H9 (cell line): ENCODE measurements around the gene ITGBL1. TPM values are rescaled to one million over a fixed set of nuclear protein-coding genes. Genes with fewer than 3 reads are reported as not detected.

ENCODE experiments used
- DNase-seq: peaks from one replicate; pipeline ENCODE4 v3.0.0-alpha.2; 2017
- H2AFZ ChIP-seq: one replicate; pipeline ENCODE4 v1.6.1; 2013; ENCODE audit warnings: mild to moderate bottlenecking, low read length, control low read depth, moderate library complexity
- H2AK5ac ChIP-seq: 2 replicates; pipeline ENCODE4 v1.6.1; 2013; ENCODE audit warnings: low read length, control low read depth, mixed read lengths; ENCODE audit not compliant: insufficient read length
- H2BK120ac ChIP-seq: one replicate; pipeline ENCODE4 v1.6.1; 2013; ENCODE audit warnings: low read depth, mild to moderate bottlenecking, low read length, control low read depth, inconsistent platforms; ENCODE audit not compliant: poor library complexity, severe bottlenecking
- H2BK12ac ChIP-seq: 2 replicates; pipeline ENCODE4 v1.6.1; 2013; ENCODE audit warnings: low read length, control low read depth, mixed read lengths, low read depth; ENCODE audit not compliant: insufficient read length
- H2BK15ac ChIP-seq: 2 replicates; pipeline ENCODE4 v1.6.1; 2013; ENCODE audit warnings: low read depth, low read length, control low read depth
- H2BK20ac ChIP-seq: one replicate; pipeline ENCODE4 v1.6.1; 2013; ENCODE audit warnings: low read depth, mild to moderate bottlenecking, low read length, control low read depth, inconsistent platforms; ENCODE audit not compliant: poor library complexity, severe bottlenecking
- H2BK5ac ChIP-seq: 2 replicates; pipeline ENCODE4 v1.6.1; 2013; ENCODE audit warnings: low read length, control low read depth, mixed read lengths; ENCODE audit not compliant: insufficient read length
- H3K14ac ChIP-seq: 2 replicates; pipeline ENCODE4 v1.6.1; 2013; ENCODE audit warnings: low read length, control low read depth; ENCODE audit not compliant: insufficient read depth
- H3K18ac ChIP-seq: 2 replicates; pipeline ENCODE4 v1.6.1; 2013; ENCODE audit warnings: low read depth, mild to moderate bottlenecking, mixed read lengths, low read length, control low read depth; ENCODE audit not compliant: insufficient read length
- H3K23ac ChIP-seq: 2 replicates; pipeline ENCODE4 v1.6.1; 2013; ENCODE audit warnings: low read length, control low read depth, mixed read lengths, low read depth; ENCODE audit not compliant: insufficient read length
- H3K23me2 ChIP-seq: 2 replicates; pipeline ENCODE4 v1.6.1; 2013; ENCODE audit warnings: low read depth, mild to moderate bottlenecking, mixed read lengths, low read length, control low read depth; ENCODE audit not compliant: insufficient read length, poor library complexity, severe bottlenecking
- H3K27ac ChIP-seq: 2 replicates; pipeline ENCODE4 v1.5.1; 2013; ENCODE audit warnings: low read length, control low read depth, mixed read lengths, low read depth; ENCODE audit not compliant: insufficient read length
- H3K27me3 ChIP-seq: 2 replicates; pipeline ENCODE4 v1.6.1; 2013; ENCODE audit warnings: low read length, control low read depth, inconsistent platforms; ENCODE audit not compliant: insufficient read depth
- H3K4ac ChIP-seq: 2 replicates; pipeline ENCODE4 v1.6.1; 2013; ENCODE audit warnings: low read depth, mild to moderate bottlenecking, control low read depth, inconsistent platforms, low read length, moderate library complexity
- H3K4me1 ChIP-seq: 2 replicates; pipeline ENCODE4 v1.6.1; 2013; ENCODE audit warnings: low read length, control low read depth, inconsistent platforms; ENCODE audit not compliant: insufficient read depth
- H3K4me2 ChIP-seq: 2 replicates; pipeline ENCODE4 v1.6.1; 2013; ENCODE audit warnings: low read length, control low read depth, mixed read lengths; ENCODE audit not compliant: insufficient read length, insufficient read depth
- H3K56ac ChIP-seq: 2 replicates; pipeline ENCODE4 v1.6.1; 2013; ENCODE audit warnings: low read depth, mild to moderate bottlenecking, mixed read lengths, low read length, control low read depth; ENCODE audit not compliant: insufficient read length
- H3K79me1 ChIP-seq: 2 replicates; pipeline ENCODE4 v1.6.1; 2013; ENCODE audit warnings: low read depth, mild to moderate bottlenecking, moderate library complexity, low read length, control low read depth, inconsistent platforms; ENCODE audit not compliant: insufficient read depth, poor library complexity, severe bottlenecking
- H3K79me2 ChIP-seq: 2 replicates; pipeline ENCODE4 v1.6.1; 2013; ENCODE audit warnings: low read length, control low read depth, inconsistent platforms; ENCODE audit not compliant: insufficient read depth
- H3K9ac ChIP-seq: 2 replicates; pipeline ENCODE4 v1.6.1; 2013; ENCODE audit warnings: low read length, control low read depth, mixed read lengths; ENCODE audit not compliant: insufficient read length; ENCODE audit errors: extremely low read depth
- H3K9me3 ChIP-seq: one replicate; pipeline ENCODE4 v1.6.1; 2013; ENCODE audit warnings: low read depth, low read length, inconsistent platforms; ENCODE audit not compliant: control insufficient read depth
- H3T11ph ChIP-seq: one replicate; pipeline ENCODE4 v1.6.1; 2013; ENCODE audit warnings: mild to moderate bottlenecking, low read length, control low read depth, inconsistent platforms
- H4K20me1 ChIP-seq: one replicate; pipeline ENCODE4 v1.6.1; 2013; ENCODE audit not compliant: control insufficient read depth, insufficient read length, insufficient read depth
- H4K5ac ChIP-seq: 2 replicates; pipeline ENCODE4 v1.6.1; 2013; ENCODE audit warnings: low read depth, mild to moderate bottlenecking, mixed read lengths, low read length, control low read depth; ENCODE audit not compliant: insufficient read length
- H4K8ac ChIP-seq: replicated peaks from 2 replicates; pipeline ENCODE4 v1.6.1; 2013; ENCODE audit warnings: low read length, control low read depth, mixed read lengths, low read depth; ENCODE audit not compliant: insufficient read length
- H4K91ac ChIP-seq: 2 replicates; pipeline ENCODE4 v1.6.1; 2013; ENCODE audit warnings: low read depth, mild to moderate bottlenecking, moderate library complexity, mixed read lengths, low read length, control low read depth; ENCODE audit not compliant: insufficient read length
- H3K27ac Mint-ChIP-seq, 3 experiments: 2 replicates in 2 of 3; 3 replicates in 1 of 3; pipeline ENCODE4 v1.8.0; 2020 to 2021; ENCODE audit warnings: mixed read lengths in 3 of 3, mild to moderate bottlenecking in 1 of 3, moderate library complexity in 1 of 3
- H3K27me3 Mint-ChIP-seq: 2 replicates; pipeline ENCODE4 v1.8.0; 2021; ENCODE audit warnings: low read depth, mild to moderate bottlenecking, moderate library complexity, mixed read lengths
- H3K36me3 Mint-ChIP-seq, 3 experiments: 2 replicates in 2 of 3; 3 replicates in 1 of 3; pipeline ENCODE4 v1.8.0; 2020 to 2021; ENCODE audit warnings: low read depth in 3 of 3, mixed read lengths in 3 of 3; ENCODE audit not compliant: insufficient read depth in 1 of 3
- H3K4me1 Mint-ChIP-seq, 2 experiments: 2 replicates each; pipeline ENCODE4 v1.8.0; 2020; ENCODE audit warnings: mixed read lengths in 2 of 2
- H3K4me3 Mint-ChIP-seq, 2 experiments: 2 replicates in 1 of 2; 3 replicates in 1 of 2; pipeline ENCODE4 v1.8.0; 2020 to 2021; ENCODE audit warnings: mild to moderate bottlenecking in 2 of 2, mixed read lengths in 2 of 2, moderate library complexity in 1 of 2
- H3K9me3 Mint-ChIP-seq, 2 experiments: 2 replicates in 1 of 2; 3 replicates in 1 of 2; pipeline ENCODE4 v1.8.0; 2020; ENCODE audit warnings: mild to moderate bottlenecking in 2 of 2, mixed read lengths in 2 of 2, moderate library complexity in 1 of 2
- CTCF ChIP-seq: fragments of 200-600 bp; sonication (generic); conservative IDR thresholded peaks from 3 replicates; pipeline ENCODE4 v1.8.0; 2021; ENCODE audit warnings: antibody characterized with exemption, mild to moderate bottlenecking
- WGBS: extraction: QIAGEN DNeasy Blood & Tissue Kit; methylation state at CpG from one replicate; pipeline ENCODE4 v1.1.7; 2013; ENCODE audit warnings: missing lambda C conversion rate, low lambda C conversion rate, mixed read lengths; ENCODE audit not compliant: insufficient read length; ENCODE audit errors: extremely low coverage; 5-methylcytosine and 5-hydroxymethylcytosine counted together
- total RNA-seq: library from RNA; stranded (reverse); gene quantifications from 2 replicates; pipeline ENCODE4 v1.2.1, GENCODE V29; 2021

The ITGBL1 gene
- total RNA-seq, 1 experiment from 2014 or later = not detected

GRCh38 chr13:101417043-101417406 is 35.5 kb upstream of the ITGBL1 start:
- H3K27ac ChIP-seq = no peak overlapping the region
- H4K5ac ChIP-seq = no peak overlapping the region
- no peak overlapping the region for H2BK15ac ChIP-seq
- no peak overlapping the region for H3K27ac Mint-ChIP-seq
- no peaks in the 10 kb centered on the region for H3K79me1 ChIP-seq
- peaks cover 7% of the 10 kb centered on the region; the same call in 1 of the 2 replicates for H3K27me3 ChIP-seq
- WGBS = no CpG with 5 or more reads among the region's 3 CpGs
- H3K9ac ChIP-seq = no peak overlapping the region
- H3K4ac ChIP-seq = no peak overlapping the region
- no peak overlapping the region for H3K23ac ChIP-seq
- peaks cover 8 to 14% of the 10 kb centered on the region in 2 experiments for H3K4me1 Mint-ChIP-seq
- no peak overlapping the region for H2BK5ac ChIP-seq
- peaks cover 31% of the 10 kb centered on the region for H3K27me3 Mint-ChIP-seq
- no peak overlapping the region for H2AK5ac ChIP-seq
- no peak overlapping the region for H3K56ac ChIP-seq
- H2BK20ac ChIP-seq = no peak overlapping the region
- no peak overlapping the region for H2BK120ac ChIP-seq
- no peak for DNase-seq
- H3T11ph ChIP-seq = no peak overlapping the region
- no peak overlapping the region for H3K14ac ChIP-seq
- H3K4me3 Mint-ChIP-seq = peak overlapping the region; percentile 76 to 86
- H3K18ac ChIP-seq = no peak overlapping the region
- H3K4me2 ChIP-seq = peak overlapping the region; percentile 67
- no peak overlapping the region for H4K8ac ChIP-seq
- H3K23me2 ChIP-seq = peaks cover 9% of the 10 kb centered on the region
- H2BK12ac ChIP-seq = no peak overlapping the region
- no peaks in the 10 kb centered on the region for H3K4me1 ChIP-seq
- H4K20me1 ChIP-seq = no peaks in the 10 kb centered on the region
- H3K79me2 ChIP-seq = no peaks in the 10 kb centered on the region
- TF ChIP-seq CTCF = no peak
- no peaks in the 10 kb centered on the region for H3K9me3 ChIP-seq
- no peaks in the 10 kb centered on the region; a peak in 1 of 7 replicates for H3K36me3 Mint-ChIP-seq
- H3K9me3 Mint-ChIP-seq = no peaks in the 10 kb centered on the region
- no peak overlapping the region for H2AFZ ChIP-seq
- no peak overlapping the region for H4K91ac ChIP-seq
